GM18498 (cell line): ENCODE data around the gene PUSL1.
A peak's percentile ranks its signal among the peaks of the same experiment; 100 is the strongest.

Experiments used
- ATAC-seq: cut with Tn5 transposase; IDR thresholded peaks from one replicate; pipeline ENCODE4 v1.9.1; 2021; ENCODE audit warnings: mild to moderate bottlenecking, moderate library complexity; ENCODE audit not compliant: unreplicated experiment

Gene PUSL1

DNA sequence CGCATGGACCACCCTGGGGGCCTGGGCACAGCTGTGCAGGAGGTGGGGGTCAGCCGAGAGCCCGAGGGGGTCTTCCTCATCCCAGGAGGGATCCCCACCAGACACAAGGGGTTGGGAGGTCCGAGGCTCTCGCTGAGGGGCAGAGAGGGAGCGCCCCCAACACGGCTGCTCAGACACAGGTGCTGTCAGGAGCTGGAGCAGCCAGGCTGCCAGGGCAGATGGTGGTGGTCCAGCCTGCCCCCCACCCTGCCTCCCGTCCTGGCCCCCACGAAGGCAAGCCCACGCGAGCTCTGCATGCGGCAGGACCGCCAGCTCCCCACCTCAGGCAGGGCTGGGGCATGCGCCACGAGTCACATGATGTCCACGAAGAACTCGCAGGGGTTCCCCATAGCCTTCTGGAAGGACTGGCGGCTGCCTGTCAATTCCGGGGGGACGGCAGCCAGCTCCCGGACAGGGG lies 27.4 kb downstream of the PUSL1 start:
- no peak for ATAC-seq

DNA sequence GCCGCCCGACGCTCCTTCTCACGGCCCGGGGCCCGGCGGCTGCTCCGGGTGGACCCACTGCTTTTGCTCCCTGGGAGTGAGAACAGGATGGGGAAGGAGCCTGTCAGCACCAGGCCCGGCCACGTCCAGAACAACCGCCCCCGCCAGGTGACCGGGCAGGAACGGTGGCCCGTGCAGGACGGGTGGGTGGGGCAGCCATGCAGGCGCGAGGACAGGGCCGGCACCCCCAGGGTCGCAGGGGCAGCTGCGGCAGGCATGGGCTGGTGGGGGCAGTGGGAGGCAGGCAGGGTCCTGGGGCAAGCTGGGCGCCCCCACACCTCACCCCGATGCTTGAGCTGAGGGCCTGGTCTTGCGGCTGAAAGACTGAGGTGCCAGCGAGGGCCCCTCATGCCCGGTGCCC lies 28.0 kb downstream of the PUSL1 start:
- no peak for ATAC-seq

DNA sequence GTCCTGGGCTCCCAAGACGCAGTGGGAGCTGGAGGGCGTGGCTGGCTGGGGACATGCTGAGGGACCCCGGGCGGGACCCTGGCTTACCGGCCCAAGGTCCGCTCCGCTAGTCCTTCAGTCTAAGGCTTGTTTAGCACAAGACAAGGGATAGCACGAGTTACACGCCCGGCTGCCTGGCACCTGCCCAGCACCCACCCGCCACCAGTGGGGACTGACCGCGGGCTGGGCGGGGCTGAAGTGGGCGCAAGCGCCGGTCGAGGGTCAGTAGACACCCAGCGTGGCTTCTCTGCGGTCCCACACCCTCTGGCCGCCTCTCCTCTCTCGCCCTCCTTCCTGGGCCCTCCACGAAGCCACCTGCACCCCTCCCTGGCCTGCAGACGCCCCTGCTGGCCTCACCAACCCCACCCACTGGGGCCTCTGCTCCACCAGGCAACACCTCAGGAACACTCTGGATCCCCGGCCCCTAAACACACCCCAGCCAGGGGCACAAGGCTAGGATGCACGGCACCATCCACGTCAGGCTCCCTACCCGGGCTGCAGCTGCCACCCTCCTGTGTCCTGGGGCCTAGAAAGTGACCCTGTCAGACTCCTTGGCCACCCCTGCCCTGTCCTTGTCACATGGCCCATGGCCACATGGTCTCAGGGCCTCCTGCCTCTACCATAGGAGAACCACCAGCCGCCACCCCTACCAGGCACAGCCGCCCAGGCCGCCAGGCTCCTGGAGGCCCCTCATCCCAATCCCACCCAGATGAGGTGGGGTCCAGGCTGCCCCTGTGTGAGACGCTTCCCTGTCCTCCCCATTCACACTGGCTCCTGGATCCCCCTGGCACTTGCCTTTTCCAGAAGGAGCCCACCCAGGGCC lies 28.8 kb downstream of the PUSL1 start:
- ATAC-seq: no peak

DNA sequence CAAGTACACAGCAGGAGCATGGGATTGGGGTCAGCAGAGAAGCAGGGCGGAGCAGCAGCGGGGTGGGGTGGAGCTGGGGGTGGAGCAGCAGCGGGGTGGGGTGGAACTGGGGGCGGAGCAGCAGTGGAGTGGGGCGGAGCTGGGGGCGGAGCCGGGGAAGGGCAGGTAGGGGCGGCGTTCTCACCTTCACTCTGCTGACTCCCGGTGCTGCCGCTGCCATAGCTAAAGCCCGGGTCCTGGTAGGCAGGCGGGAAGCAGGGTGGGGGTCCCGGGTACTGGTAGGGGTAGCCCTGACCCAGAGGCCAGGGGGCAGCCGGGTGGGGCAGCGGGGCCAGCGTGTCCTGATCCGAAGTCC lies 29.4 kb downstream of the PUSL1 start:
- no peak for ATAC-seq

- ATAC-seq: no peak
Measured at GRCh38 chr1:1338278-1338677, 29.9 kb downstream of the PUSL1 start.

DNA sequence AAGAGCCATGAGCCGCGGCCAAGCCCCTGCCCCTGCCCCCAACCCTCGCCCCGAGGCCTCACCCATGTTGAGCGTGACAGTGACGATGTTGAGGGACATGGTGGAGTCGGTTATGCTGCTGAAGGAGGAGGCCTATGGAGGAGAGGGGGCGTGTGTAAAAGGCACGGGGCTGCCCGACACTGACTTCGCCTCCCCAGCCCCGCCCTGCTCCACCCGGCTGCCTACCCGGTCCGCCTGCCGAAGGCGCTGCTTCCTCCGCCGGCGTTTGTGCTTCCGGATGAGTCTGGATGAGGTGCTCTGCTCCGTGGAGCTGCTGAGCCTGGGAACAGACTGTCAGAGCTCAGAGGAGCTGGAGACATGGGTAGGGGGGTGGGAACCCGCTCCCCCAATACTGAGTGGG lies 31.8 kb downstream of the PUSL1 start:
- ATAC-seq: no peak

DNA sequence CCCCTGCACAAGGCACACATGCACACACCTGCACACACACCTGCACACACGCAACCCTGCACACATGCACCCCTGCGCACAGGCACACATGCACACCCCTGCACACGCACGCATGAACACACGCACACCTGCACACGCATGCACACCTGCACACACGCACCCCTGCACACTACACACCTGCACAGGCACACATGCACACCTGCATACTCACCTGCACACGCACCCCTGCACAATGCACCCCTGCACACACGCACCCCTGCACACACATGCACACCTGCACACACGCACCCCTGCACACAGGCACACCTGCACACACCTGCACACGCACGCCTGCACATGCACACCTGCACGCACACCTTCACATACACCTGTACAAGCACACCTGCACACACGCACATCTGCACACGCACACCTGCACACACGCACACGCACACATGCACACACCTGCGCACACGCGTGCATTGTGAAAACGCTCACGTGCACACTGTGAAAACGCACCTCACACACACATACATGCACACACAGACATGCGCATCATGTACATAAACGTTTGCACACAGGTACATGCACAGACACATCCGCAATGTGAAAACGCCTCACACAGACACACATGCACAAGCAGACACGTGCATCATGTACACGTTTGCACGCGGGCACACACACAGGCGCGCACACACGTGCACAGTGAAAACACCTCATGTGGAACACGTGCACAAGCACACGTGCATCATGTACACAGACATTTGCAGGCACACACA lies 32.6 kb downstream of the PUSL1 start:
- no peak for ATAC-seq

GRCh38 chr1:1341549-1342021 lies 33.2 kb downstream of the PUSL1 start:
- ATAC-seq: no peak

DNA sequence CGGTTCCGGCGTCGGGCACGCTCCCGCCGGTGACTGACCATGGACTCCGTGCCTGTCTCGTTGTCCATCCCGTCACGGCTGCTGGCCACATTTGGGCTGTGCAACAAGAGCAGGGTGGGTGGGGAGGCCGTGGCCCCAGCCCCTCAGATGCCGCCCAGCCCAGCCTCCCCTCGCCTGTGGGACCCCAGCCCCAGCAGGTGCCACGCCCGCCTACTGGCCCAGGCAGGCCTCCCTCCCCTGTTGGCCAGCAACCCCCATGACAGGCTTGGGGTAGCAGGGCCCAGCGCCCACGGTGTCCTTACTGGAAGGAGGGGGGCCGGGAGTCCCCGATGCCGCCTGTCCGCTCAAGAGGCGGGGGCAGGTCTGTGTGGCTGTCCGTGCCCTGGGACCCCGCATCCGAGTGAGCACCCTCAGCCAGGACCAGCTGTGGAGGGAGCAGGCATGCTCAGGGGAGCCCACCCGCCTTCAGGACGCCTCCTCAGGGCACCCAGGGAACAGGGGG lies 33.7 kb downstream of the PUSL1 start:
- no peak for ATAC-seq

DNA sequence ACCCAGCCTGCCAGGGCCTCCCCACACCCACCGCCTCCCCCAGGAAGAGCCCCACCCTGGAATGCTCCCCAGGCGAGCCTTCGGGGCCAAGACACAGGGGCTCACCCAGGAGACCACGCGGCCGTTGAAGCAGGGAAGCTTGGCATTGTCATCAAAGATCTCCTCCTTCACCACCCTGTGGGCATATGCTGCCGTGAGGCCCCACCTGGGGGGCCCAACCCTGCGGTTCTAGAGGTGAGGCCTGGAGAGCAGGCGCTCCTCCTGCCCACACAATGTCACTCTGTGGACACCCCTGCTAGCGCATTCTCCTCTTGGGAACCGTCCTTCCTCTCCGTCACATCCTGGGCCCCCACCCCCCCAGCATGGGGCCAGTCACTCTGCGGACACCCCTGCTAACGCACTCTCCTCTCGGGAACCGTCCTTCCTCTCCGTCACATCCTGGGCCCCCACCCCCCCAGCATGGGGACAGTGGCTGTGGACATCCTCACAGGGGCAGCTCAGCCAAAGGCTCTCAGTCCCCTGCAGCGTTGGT lies 34.3 kb downstream of the PUSL1 start:
- no peak for ATAC-seq

- ATAC-seq: no peak
Measured at GRCh38 chr1:1343811-1344421, 35.5 kb downstream of the PUSL1 start.

DNA sequence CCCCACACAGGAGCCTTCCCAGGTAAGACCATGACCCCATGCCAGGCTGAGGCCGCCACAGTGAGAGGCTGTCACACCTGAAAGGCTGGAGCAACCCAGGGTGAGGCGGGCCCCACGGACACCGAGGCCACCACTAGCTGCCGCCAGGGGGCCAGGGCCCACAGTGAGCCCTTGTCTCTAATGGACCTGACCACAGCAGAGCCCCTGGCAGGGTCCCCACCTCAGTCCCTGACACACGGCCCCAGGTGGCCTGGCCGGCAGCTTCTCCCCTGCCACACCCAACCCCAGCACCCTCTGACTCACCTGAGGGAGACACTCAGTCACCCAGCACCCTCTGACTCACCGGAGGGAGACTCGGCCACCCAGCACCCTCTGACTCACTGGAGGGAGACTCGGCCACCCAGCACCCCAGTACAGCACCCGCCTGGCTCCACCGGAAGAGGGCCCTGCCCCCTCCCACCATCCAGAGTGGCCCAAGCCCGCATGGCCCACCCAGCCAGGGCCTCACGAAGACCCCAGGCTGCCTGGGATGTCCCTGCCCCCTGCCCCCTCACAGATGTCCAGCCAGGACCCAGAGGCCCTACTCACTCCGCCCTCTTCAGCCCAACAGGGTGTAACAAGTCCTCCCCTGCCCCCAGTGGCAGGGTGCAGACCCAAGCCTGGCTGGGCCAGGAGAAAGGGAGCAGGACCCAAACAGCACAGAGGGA lies 36.4 kb downstream of the PUSL1 start:
- no peak for ATAC-seq

DNA sequence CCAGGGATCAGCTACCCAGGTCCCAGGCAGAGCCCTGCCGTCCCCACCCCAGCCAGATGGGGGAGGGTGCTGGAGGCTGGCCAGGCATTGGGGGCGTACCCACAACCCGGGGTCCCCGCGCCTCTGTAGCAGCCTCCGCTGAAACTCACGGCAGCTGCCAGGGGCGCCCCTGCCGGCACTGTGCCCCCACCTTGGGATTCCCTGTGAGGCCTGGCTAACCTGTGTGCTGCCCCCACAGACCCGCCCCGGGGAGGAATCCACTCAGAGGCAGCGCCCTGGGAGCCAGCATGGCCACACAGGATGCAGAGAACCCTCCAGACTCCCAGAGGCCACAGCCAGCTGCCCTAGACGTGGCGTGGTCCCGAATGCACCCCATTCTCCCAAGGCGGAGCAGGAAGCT lies 37.0 kb downstream of the PUSL1 start:
- ATAC-seq: no peak

DNA sequence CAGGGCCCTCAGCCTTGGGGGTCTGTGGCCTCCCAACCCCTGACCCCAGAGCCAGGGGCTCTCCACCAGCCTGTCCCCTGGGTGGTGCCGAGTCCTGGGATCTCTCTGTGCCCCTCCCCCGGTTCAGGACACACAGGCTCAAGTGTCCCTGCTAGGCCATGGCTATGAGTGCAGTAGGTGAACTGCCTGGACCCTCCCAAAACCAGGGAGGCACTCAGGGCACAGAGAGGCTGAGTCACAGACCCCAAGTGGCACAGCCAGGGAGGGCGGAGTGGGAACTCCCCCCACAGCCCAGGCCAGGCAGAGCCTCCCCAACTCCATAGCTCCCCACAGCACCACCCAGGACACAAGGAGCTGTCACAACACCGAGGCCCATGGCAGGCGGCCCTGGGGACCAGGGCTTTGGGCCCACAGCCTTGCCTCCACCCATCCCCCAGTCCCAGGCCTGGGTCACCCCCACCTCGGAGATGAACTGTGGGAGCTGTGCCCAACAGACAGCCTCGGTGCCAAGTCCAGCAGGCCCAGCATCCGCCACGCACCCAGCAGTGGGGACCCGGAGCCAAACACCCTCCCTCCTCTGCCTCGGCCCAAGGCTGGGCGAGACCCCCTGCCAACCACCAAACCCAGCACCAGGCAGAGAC lies 37.6 kb downstream of the PUSL1 start:
- ATAC-seq: no peak

DNA sequence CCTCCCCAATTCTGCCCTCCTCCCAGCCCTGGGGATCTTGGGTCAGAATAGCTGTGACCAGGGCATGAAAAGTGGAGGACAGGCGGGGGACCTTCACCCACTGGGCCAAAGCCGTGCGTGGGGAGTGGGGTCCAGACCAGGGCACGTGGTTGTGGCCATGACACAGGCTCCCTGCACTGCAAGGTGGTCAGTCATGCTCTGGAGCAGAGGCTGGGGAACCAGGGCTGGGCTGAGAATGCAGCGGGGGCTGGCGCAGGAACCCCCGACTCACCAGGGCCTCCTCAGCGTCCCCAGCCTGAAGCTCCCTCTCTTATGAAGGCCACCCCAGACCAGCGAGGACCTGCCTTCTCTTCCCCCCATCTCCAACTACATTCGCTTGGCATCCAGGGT lies 38.1 kb downstream of the PUSL1 start:
- ATAC-seq: no peak

- no peak for ATAC-seq
Measured at GRCh38 chr1:1347026-1347595, 38.7 kb downstream of the PUSL1 start.

GRCh38 chr1:1347663-1348419 lies 39.4 kb downstream of the PUSL1 start:
- ATAC-seq: no peak

GRCh38 chr1:1348420-1349255 lies 40.2 kb downstream of the PUSL1 start:
- peak; percentile 36 for ATAC-seq
